ENCODE measurements around the gene MAP3K9.

MAP3K9 gene

GRCh38 chr14:70821584-70822529 lies 12.5 kb upstream of the MAP3K9 start:
- DNase-seq (ENCODE audit: low read depth): peak; percentile 66

- no peak for DNase-seq (ENCODE audit: low read depth)
Observed at GRCh38 chr14:70816525-70816924, 7.2 kb upstream of the MAP3K9 start.

- no peak for DNase-seq (ENCODE audit: low read depth)
Observed at GRCh38 chr14:70814466-70814865, 5.2 kb upstream of the MAP3K9 start.

GRCh38 chr14:70812124-70812818 lies 3.0 kb upstream of the MAP3K9 start:
- DNase-seq (ENCODE audit: low read depth): no peak

GRCh38 chr14:70811578-70811977 lies 2.3 kb upstream of the MAP3K9 start:
- no peak for DNase-seq (ENCODE audit: low read depth)

- DNase-seq (ENCODE audit: low read depth): peak; percentile 43
Observed at GRCh38 chr14:70811050-70811449, 1.7 kb upstream of the MAP3K9 start.

- no peak for DNase-seq (ENCODE audit: low read depth)
Observed at GRCh38 chr14:70810621-70811020, 1.3 kb upstream of the MAP3K9 start.

GRCh38 chr14:70808416-70809224 lies 693 bp downstream of the MAP3K9 start:
- DNase-seq (ENCODE audit: low read depth): no peak

- DNase-seq (ENCODE audit: low read depth): no peak
Observed at GRCh38 chr14:70807898-70808415, 1.4 kb downstream of the MAP3K9 start.

GRCh38 chr14:70804556-70805162 lies 4.7 kb downstream of the MAP3K9 start:
- peak; percentile 30 for DNase-seq (ENCODE audit: low read depth)

GRCh38 chr14:70803321-70804310 lies 5.7 kb downstream of the MAP3K9 start:
- no peak for DNase-seq (ENCODE audit: low read depth)

GRCh38 chr14:70802379-70802778 lies 6.9 kb downstream of the MAP3K9 start:
- DNase-seq (ENCODE audit: low read depth): no peak

GRCh38 chr14:70801836-70802235 lies 7.5 kb downstream of the MAP3K9 start:
- no peak for DNase-seq (ENCODE audit: low read depth)

- DNase-seq (ENCODE audit: low read depth): no peak
Observed at GRCh38 chr14:70796551-70796950, 12.8 kb downstream of the MAP3K9 start.

- DNase-seq (ENCODE audit: low read depth): no peak
Observed at GRCh38 chr14:70794294-70794693, 15.0 kb downstream of the MAP3K9 start.

GRCh38 chr14:70793637-70794036 lies 15.7 kb downstream of the MAP3K9 start:
- DNase-seq (ENCODE audit: low read depth): no peak

- DNase-seq (ENCODE audit: low read depth): no peak
Observed at GRCh38 chr14:70792939-70793338, 16.4 kb downstream of the MAP3K9 start.

GRCh38 chr14:70791971-70792370 lies 17.3 kb downstream of the MAP3K9 start:
- DNase-seq (ENCODE audit: low read depth): no peak

- no peak for DNase-seq (ENCODE audit: low read depth)
Observed at GRCh38 chr14:70789961-70790360, 19.4 kb downstream of the MAP3K9 start.

GRCh38 chr14:70789361-70789760 lies 20.0 kb downstream of the MAP3K9 start:
- DNase-seq (ENCODE audit: low read depth): peak; percentile 55
